Stimulated activated CD4-positive, alpha-beta T cell treated with anti-CD3 and anti-CD28 coated beads, Interleukin-4, amount 100 ng/mL, for 24 hours (primary cell): ENCODE data around the gene WDR43.

Experiments used
- DNase-seq: peaks from one replicate; pipeline ENCODE4 v3.0.0-alpha.2; 2020

The WDR43 gene

DNA sequence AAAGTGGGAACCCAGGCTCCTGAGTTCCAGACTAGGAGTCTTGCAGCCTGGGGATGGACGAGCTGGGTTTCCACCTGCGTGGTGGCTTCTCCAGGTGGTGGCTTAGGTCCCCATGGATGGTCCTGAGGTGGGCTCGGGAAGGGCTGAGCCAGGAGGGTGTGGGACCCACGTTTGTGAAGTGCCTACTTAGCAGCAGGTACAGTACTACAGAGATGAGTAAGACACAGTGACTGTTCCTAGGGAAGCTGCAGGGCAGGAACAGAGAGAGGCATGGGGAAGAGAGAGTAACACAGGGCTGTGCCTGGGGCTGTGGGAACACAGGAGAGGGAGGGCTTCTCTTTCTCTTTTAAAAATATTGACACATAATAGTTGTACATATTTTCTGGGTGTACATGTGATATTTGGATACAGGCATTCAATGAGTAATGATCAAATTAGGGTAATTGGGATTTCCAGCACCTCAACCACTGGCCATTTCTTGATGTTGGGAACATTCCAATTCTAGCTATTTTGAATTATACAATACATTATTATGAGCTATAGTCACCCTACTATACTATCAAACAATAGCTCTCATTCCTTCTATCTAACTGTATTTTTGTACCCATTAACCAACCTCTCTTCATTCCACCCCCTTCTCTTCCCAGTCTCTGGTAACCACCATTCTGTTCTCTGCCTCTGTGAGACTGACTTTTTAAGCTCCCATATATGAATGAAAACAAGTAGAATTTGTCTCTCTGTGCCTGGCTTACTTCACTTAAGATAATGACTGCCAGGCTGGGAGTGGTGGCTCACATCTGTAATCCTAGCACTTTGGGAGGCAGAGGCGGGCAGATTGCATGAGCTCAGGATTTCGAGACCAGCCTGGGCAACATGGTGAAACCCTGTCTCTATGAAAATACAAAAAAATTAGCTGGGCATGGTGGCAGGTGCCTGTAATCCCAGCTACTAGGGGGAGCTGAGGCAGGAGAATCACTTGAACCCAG lies 101.6 kb downstream of the WDR43 start:
- no peak for DNase-seq

DNA sequence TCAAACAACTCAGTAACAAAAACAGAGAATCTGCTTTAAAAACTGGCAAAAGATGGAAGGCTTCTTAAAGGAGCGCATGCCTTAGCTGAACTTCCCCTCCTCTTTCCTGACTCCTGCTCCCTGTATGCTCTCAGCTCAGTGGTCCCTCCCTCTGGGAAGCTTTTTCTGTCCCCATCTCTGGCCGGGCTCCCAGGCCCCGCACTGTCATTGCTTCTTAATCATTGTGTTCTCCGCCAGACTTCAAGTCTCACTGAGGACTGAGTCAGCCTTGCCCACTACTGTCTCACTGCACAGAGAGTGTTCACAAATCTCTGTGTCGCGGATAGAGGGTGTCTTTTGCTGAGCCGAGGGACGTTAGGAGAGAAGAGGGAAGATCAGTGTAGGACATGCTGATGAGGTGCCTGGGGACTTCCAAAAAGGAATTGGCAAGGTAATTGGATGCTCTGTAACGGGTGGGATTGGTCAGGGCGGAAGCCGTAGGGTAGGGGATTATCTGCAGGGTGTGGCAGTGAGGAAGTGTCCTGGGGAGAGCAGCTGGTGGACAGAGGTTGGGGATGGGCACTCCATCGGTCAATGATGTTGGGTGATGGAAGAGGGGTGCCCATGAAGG lies 102.9 kb downstream of the WDR43 start:
- no peak for DNase-seq
